Esophagus squamous epithelium (tissue), 5 donors: ENCODE measurements around the gene CACNA2D2. TPM values are rescaled to one million over a fixed set of nuclear protein-coding genes. Genes with fewer than 3 reads are reported as not detected.

ENCODE experiments used
- DNase-seq: peaks from one replicate; lab custom pipeline; 2025; lab: John Stamatoyannopoulos, UW
- H3K27ac ChIP-seq, 4 donors: fragments of 200-600 bp; sonication (generic); one replicate each; pipeline ENCODE4 v1.5.1; 2016 to 2019; ENCODE audit warnings: mild to moderate bottlenecking in 1 of 4
- H3K27me3 ChIP-seq, 4 donors: fragments of 200-600 bp; sonication (generic); 1 replicate in 3 of 4; 2 replicates in 1 of 4; pipeline versions ENCODE4 v1.5.1 to v1.6.0; 2017 to 2021; ENCODE audit warnings: antibody characterized with exemption in 1 of 4
- H3K36me3 ChIP-seq, 3 donors: fragments of 200-600 bp; sonication (generic); one replicate each; pipeline ENCODE4 v1.5.1; 2016 to 2019
- H3K4me1 ChIP-seq, 3 donors: fragments of 200-600 bp; sonication (generic); one replicate each; pipeline ENCODE4 v1.5.1; 2017 to 2019
- H3K4me3 ChIP-seq, 4 donors: fragments of 200-600 bp; sonication (generic); 1 replicate in 3 of 4; 2 replicates in 1 of 4; pipeline ENCODE4 v1.5.1; 2016 to 2019; ENCODE audit warnings: mild to moderate bottlenecking in 2 of 4, moderate library complexity in 1 of 4
- H3K9me3 ChIP-seq, 3 donors: fragments of 200-600 bp; sonication (generic); one replicate each; pipeline ENCODE4 v1.5.1; 2016 to 2019
- CTCF ChIP-seq, 6 experiments: fragments of 450-650 bp in 4 of 6; fragments of 200-600 bp in 2 of 6; sonication (generic) in 2 of 6; IDR thresholded peaks; one replicate each; pipeline ENCODE4 v1.5.1; 2016 to 2019; ENCODE audit warnings: antibody characterized with exemption in 6 of 6, mild to moderate bottlenecking in 4 of 6, moderate library complexity in 4 of 6
- POLR2A ChIP-seq, 4 donors: fragments of 450-650 bp; IDR thresholded peaks; one replicate each; pipeline ENCODE4 v1.6.1; 2017; ENCODE audit warnings: antibody characterized with exemption in 4 of 4, mild to moderate bottlenecking in 4 of 4, moderate library complexity in 3 of 4
- WGBS, 2 donors: methylation state at CpG; one replicate each; pipeline ENCODE4 v1.1.5; 2018; 5-methylcytosine and 5-hydroxymethylcytosine counted together
- intact Hi-C: fragments of 100-400 bp; cut with DNase I; formaldehyde crosslinking; loops from one replicate; pipeline ENCODE4 v1.15.0; 2022
- total RNA-seq, 4 donors: library from RNA; depleted of rRNA; stranded (reverse); fragments of >200 nt; gene quantifications; one replicate each; pipeline ENCODE4 v1.1.0, GENCODE V29; 2016
- donor health status: DM: yes; HTN: yes; CAD: no.

The CACNA2D2 gene
- total RNA-seq, 4 donors from 2014 or later, result 0.18 to 0.57 (median 0.35) TPM; not detected in 1

- no peak for DNase-seq
- intact Hi-C loops, result no loop called here
- H3K27ac ChIP-seq, result peak overlapping the region; percentile 87 to 99 (median 95)
- TF ChIP-seq POLR2A (IDR thresholded peaks at IDR 0.05) (no peak), CTCF (IDR thresholded peaks at IDR 0.05) (no peak)
- peaks cover 25 to 92% (median 32%) of the 10 kb centered on the region in 3 donors for H3K4me1 ChIP-seq
- no peaks in the 10 kb centered on the region for H3K27me3 ChIP-seq
- H3K4me3 ChIP-seq, result peak overlapping the region; percentile 64 to 97 (median 79)
- peaks cover 17 to 48% (median 22%) of the 10 kb centered on the region in 3 donors for H3K36me3 ChIP-seq
- WGBS, 2 donors, result 3 to 5% methylated on average over 4 to 5 of the region's 7 CpGs
- no peaks in the 10 kb centered on the region for H3K9me3 ChIP-seq
Observed at GRCh38 chr3:50350213-50350526, 153.3 kb downstream of the CACNA2D2 start.

GRCh38 chr3:50347187-50347813 lies 156.1 kb downstream of the CACNA2D2 start:
- peaks cover 26 to 78% (median 34%) of the 10 kb centered on the region in 3 donors for H3K4me1 ChIP-seq
- peak overlapping the region in 2 of 4 donors; percentile 12 to 33 for H3K27ac ChIP-seq
- intact Hi-C loops, result no loop called here
- H3K36me3 ChIP-seq, result peaks cover 0 to 25% (median 0%) of the 10 kb centered on the region in 3 donors
- no peaks in the 10 kb centered on the region for H3K9me3 ChIP-seq
- no peak overlapping the region for H3K4me3 ChIP-seq
- no peak for DNase-seq
- 22 to 29% methylated on average over 12 to 13 of the region's 14 CpGs for WGBS, 2 donors
- no peaks in the 10 kb centered on the region for H3K27me3 ChIP-seq
- TF ChIP-seq POLR2A (IDR thresholded peaks at IDR 0.05), result no peak
- TF ChIP-seq CTCF (IDR thresholded peaks at IDR 0.05), result peak in 5 of 6 experiments; percentile 22 to 62 (median 48)

- TF ChIP-seq CTCF (IDR thresholded peaks at IDR 0.05), result no peak
- no peak for TF ChIP-seq POLR2A (IDR thresholded peaks at IDR 0.05)
- no peak for DNase-seq
- no peaks in the 10 kb centered on the region for H3K9me3 ChIP-seq
- H3K36me3 ChIP-seq, result peaks cover 0 to 21% (median 0%) of the 10 kb centered on the region in 3 donors
- no peaks in the 10 kb centered on the region for H3K27me3 ChIP-seq
- WGBS, 2 donors, result 20 to 26% methylated on average over 12 to 16 of the region's 45 CpGs
- intact Hi-C loops, result no loop called here
- peak within 1 kb of the TSS in 3 of 4 donors; percentile 48 to 63 (median 55) for H3K27ac ChIP-seq
- H3K4me3 ChIP-seq, result peak within 1 kb of the TSS; percentile 18 to 60 (median 36)
- H3K4me1 ChIP-seq, result peaks cover 26 to 81% (median 32%) of the 10 kb centered on the region in 3 donors
Observed at GRCh38 chr3:50345586-50346234, 157.7 kb downstream of the CACNA2D2 start, which contains the start of gene ZMYND10. Gene ZMYND10, minus strand, starts transcription at chr3:50345732. Its CDS starts 153 bp downstream, at chr3:50345579.

- no peak overlapping the region for H3K27ac ChIP-seq
Observed at GRCh38 chr3:50345008-50345407, 158.4 kb downstream of the CACNA2D2 start.

More at GRCh38 chr3:50345008-50345407, 158.4 kb downstream of the CACNA2D2 start:
- WGBS, 2 donors, result 61 to 75% methylated on average over 4 to 6 of the region's 8 CpGs
- H3K9me3 ChIP-seq, result no peaks in the 10 kb centered on the region
- peaks cover 0 to 21% (median 0%) of the 10 kb centered on the region in 3 donors for H3K36me3 ChIP-seq
- no peaks in the 10 kb centered on the region for H3K27me3 ChIP-seq
- H3K4me1 ChIP-seq, result peaks cover 32 to 82% (median 33%) of the 10 kb centered on the region in 3 donors
- TF ChIP-seq CTCF (IDR thresholded peaks at IDR 0.05), result no peak
- TF ChIP-seq POLR2A (IDR thresholded peaks at IDR 0.05), result no peak
- intact Hi-C loops, result no loop called here
- DNase-seq, result no peak
- peak overlapping the region in 3 of 4 donors; percentile 30 to 60 (median 43) for H3K4me3 ChIP-seq
